Gastroesophageal sphincter (tissue), 4 donors: Measurements from ENCODE around the gene DCANP1. TPM values are rescaled to one million over a fixed set of nuclear protein-coding genes. Genes with fewer than 3 reads are reported as not detected.

ENCODE experiments used
- ATAC-seq: fragments of 150-250 bp; one replicate; pipeline ENCODE4 v1.9.1; 2016; ENCODE audit warnings: mild to moderate bottlenecking, moderate library complexity
- H3K27ac ChIP-seq, 4 donors: fragments of 200-600 bp; sonication (generic) in 3 of 4; 1 replicate in 3 of 4; 2 replicates in 1 of 4; pipeline ENCODE4 v1.5.1; 2016 to 2019
- H3K27me3 ChIP-seq: fragments of 200-600 bp; sonication (generic); one replicate; pipeline ENCODE4 v1.5.1; 2019
- H3K36me3 ChIP-seq, 2 donors: fragments of 200-600 bp; sonication (generic); one replicate each; pipeline ENCODE4 v1.5.1; 2019; ENCODE audit warnings: control low read depth in 1 of 2
- H3K4me1 ChIP-seq, 3 donors: fragments of 200-600 bp; sonication (generic); 1 replicate in 2 of 3; 2 replicates in 1 of 3; pipeline ENCODE4 v1.5.1; 2016 to 2019; ENCODE audit warnings: control low read depth in 2 of 3
- H3K4me3 ChIP-seq, 2 donors: fragments of 200-600 bp; sonication (generic); one replicate each; pipeline ENCODE4 v1.5.1; 2019; ENCODE audit warnings: mild to moderate bottlenecking in 1 of 2, moderate library complexity in 1 of 2
- H3K9me3 ChIP-seq, 3 donors: fragments of 200-600 bp; sonication (generic); one replicate each; pipeline ENCODE4 v1.5.1; 2017 to 2019; ENCODE audit warnings: control low read depth in 2 of 3
- CTCF ChIP-seq, 4 experiments: fragments of 200-600 bp in 2 of 4; fragments of 450-650 bp in 2 of 4; sonication (generic) in 1 of 4; IDR thresholded peaks; one replicate each; pipeline ENCODE4 v1.5.1; 2017 to 2019; ENCODE audit warnings: antibody characterized with exemption in 4 of 4, mild to moderate bottlenecking in 2 of 4, moderate library complexity in 2 of 4
- EP300 ChIP-seq: sonication (generic); formaldehyde crosslinking; IDR thresholded peaks from one replicate; pipeline ENCODE4 v1.6.1; 2017; ENCODE audit warnings: antibody characterized with exemption, mild to moderate bottlenecking
- POLR2A ChIP-seq, 2 donors: fragments of 450-650 bp; IDR thresholded peaks; one replicate each; pipeline ENCODE4 v1.6.1; 2017; ENCODE audit warnings: antibody characterized with exemption in 2 of 2, mild to moderate bottlenecking in 2 of 2, moderate library complexity in 1 of 2
- POLR2AphosphoS5 ChIP-seq: sonication (generic); formaldehyde crosslinking; IDR thresholded peaks from one replicate; pipeline ENCODE4 v1.6.1; 2017; ENCODE audit warnings: antibody characterized with exemption
- WGBS, 2 donors: methylation state at CpG; one replicate each; pipeline ENCODE4 v1.1.5; 2018; ENCODE audit warnings: low coverage in 1 of 2; 5-methylcytosine and 5-hydroxymethylcytosine counted together
- total RNA-seq, 4 donors: library from RNA; depleted of rRNA; stranded (reverse); fragments of >200 nt; gene quantifications; one replicate each; pipeline ENCODE4 v1.1.0, GENCODE V29; 2016

The DCANP1 gene
- total RNA-seq, 4 donors from 2014 or later = not detected

DNA sequence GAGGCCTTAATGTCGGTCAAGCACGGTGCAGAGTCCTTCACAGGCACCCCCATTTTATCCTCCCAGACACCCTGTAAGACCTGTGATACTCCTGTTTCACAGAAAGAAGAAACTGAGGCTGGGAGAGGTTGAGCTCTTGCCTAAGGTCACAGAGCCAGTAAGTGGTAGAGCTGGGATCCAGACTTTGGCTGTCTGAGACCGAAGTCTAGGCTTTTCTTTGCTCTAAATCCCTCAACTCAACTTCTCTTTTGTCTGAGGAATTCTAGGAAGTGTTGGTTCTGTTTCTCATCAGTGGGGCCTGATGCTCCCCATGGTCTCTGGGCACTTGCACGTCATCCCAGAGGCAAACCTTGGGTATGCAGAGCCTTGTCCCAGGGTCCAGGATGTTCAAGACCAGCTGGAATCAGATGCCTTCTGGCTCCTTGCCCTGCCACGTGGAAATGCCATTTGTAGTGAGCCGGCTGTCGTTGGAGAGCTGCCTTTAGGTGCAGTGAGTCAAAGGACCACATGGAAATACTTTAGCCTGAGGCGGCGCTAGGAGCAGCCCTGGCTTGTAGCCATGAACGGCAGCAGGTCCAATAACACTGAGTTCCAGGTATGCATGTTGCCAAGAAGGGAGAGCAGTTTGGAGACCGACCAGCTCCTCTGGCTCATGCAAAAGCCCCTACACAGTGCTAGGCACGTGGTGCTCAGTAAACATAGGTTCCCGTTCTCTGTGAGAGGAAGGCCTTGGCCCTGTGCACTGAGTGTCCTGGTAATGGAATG, 9.2 kb downstream of the DCANP1 start:
- no peaks in the 10 kb centered on the region for H3K36me3 ChIP-seq
- H3K27me3 ChIP-seq = peaks cover 12% of the 10 kb centered on the region
- 41 to 63% methylated on average over 3 to 5 of the region's 13 CpGs for WGBS, 2 donors
- no peak overlapping the region for H3K4me3 ChIP-seq
- TF ChIP-seq EP300 = no peak
- no peak for TF ChIP-seq POLR2A (IDR thresholded peaks at IDR 0.05)
- TF ChIP-seq POLR2AphosphoS5 = peak; percentile 48
- TF ChIP-seq CTCF (IDR thresholded peaks at IDR 0.05) = peak in 1 of 4 experiments; percentile 17
- H3K27ac ChIP-seq = peak overlapping the region in 1 of 4 donors; percentile 11
- H3K9me3 ChIP-seq = no peaks in the 10 kb centered on the region
- peaks cover 0 to 14% (median 3%) of the 10 kb centered on the region in 3 donors for H3K4me1 ChIP-seq
- ATAC-seq = peak; percentile 61

DNA sequence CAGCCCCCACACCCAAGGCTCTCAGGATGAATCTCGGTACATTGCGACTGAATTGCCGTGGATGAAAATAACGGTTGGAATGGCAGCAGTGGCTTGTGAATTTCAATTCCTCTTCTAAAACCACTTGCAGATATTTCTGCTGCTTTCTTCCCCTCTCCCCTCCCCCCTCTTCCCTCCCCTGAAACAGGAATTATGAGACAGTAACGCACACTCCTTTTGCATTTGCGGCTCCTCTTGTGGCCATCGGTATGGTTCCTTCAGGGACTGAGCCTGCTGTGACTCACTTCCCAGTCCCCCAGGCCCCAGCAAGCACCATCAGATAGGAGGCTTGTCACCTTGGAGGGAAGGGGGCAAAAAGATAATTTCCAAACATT, 9.7 kb downstream of the DCANP1 start:
- ATAC-seq = no peak
- Histone ChIP-seq H3K9me3 (no peaks in the 10 kb centered on the region), H3K27ac (peak overlapping the region in 1 of 4 donors; percentile 11), H3K4me1 (peaks cover 0 to 14% (median 3%) of the 10 kb centered on the region in 3 donors), H3K36me3 (no peaks in the 10 kb centered on the region), H3K4me3 (no peak overlapping the region), H3K27me3 (peaks cover 12% of the 10 kb centered on the region)
- 84 to 100% methylated on average over 1 to 7 of the region's 7 CpGs for WGBS, 2 donors
- TF ChIP-seq POLR2AphosphoS5 (no peak), POLR2A (IDR thresholded peaks at IDR 0.05) (no peak), EP300 (no peak), CTCF (IDR thresholded peaks at IDR 0.05) (no peak)

GRCh38 chr5:135436951-135437418, 10.2 kb downstream of the DCANP1 start:
- no peak overlapping the region for H3K4me3 ChIP-seq
- ATAC-seq = no peak
- H3K27ac ChIP-seq = no peak overlapping the region
- TF ChIP-seq POLR2A (IDR thresholded peaks at IDR 0.05) = no peak
- no peak for TF ChIP-seq POLR2AphosphoS5
- H3K4me1 ChIP-seq = peaks cover 0 to 14% (median 3%) of the 10 kb centered on the region in 3 donors
- no peaks in the 10 kb centered on the region for H3K9me3 ChIP-seq
- no peaks in the 10 kb centered on the region for H3K36me3 ChIP-seq
- WGBS, 2 donors = 42 to 50% methylated on average over 2 of the region's 7 CpGs
- peaks cover 12% of the 10 kb centered on the region for H3K27me3 ChIP-seq

- H3K36me3 ChIP-seq = no peaks in the 10 kb centered on the region
- no peak overlapping the region for H3K27ac ChIP-seq
- no peak for TF ChIP-seq EP300
- TF ChIP-seq CTCF (IDR thresholded peaks at IDR 0.05) = no peak
- TF ChIP-seq POLR2AphosphoS5 = no peak
- no peak for TF ChIP-seq POLR2A (IDR thresholded peaks at IDR 0.05)
- 80 to 96% methylated on average over 1 to 4 of the region's 9 CpGs for WGBS, 2 donors
- ATAC-seq = no peak
- no peak overlapping the region for H3K4me3 ChIP-seq
- peaks cover 12% of the 10 kb centered on the region for H3K27me3 ChIP-seq
- H3K9me3 ChIP-seq = no peaks in the 10 kb centered on the region
- peaks cover 0 to 14% (median 3%) of the 10 kb centered on the region in 3 donors for H3K4me1 ChIP-seq
Measured at GRCh38 chr5:135435467-135436330, 11.4 kb downstream of the DCANP1 start.

DNA sequence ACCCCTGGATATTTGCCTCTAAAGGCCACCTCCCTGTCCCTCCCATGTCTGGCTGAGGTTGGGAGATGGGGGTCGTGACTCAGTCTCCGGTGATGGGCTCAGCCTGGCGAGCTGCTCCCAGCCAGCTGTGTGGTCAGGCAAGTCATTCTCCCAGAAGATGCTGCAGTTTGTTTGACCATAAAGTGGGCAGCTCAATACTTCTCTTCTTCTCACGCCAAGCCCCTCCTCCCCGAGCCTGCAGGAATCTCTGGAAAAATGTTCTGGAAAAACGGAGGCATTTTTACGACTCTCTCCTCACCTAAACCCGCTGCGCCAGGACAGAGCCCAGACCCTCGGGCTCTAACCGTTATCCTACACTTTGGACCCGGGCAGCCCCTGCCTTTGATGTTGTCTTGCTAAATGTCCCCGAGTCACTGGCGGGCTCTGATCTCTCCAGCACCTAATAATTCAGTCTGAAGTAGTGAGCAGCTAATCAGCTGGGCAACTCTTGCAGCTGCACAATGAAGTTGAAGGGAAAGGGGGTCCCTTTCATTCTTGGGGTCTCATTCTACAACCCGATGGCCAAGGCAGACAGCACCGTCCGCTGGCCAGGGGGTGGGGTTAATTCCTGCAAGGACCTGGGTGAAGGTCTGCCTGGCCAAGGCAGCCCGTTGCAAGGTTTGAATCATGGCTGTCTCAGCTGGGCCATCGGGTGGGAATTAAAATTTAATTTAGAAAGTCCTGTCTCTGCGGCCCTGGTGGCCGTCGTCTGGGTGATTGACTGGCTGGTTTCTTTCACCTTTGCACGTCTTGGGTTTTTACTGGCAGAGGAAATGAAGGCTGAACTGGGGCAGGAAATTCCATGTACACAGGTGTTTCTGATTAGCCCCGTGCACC, 12.3 kb downstream of the DCANP1 start:
- Histone ChIP-seq H3K9me3 (no peaks in the 10 kb centered on the region), H3K36me3 (no peaks in the 10 kb centered on the region), H3K4me3 (no peak overlapping the region), H3K27me3 (peaks cover 12% of the 10 kb centered on the region), H3K27ac (no peak overlapping the region), H3K4me1 (peaks cover 0 to 14% (median 3%) of the 10 kb centered on the region in 3 donors)
- WGBS, 2 donors = 30 to 71% methylated on average over 2 to 16 of the region's 24 CpGs
- ATAC-seq = no peak
- TF ChIP-seq CTCF (IDR thresholded peaks at IDR 0.05) (no peak), EP300 (no peak), POLR2A (IDR thresholded peaks at IDR 0.05) (no peak), POLR2AphosphoS5 (no peak)
